HG03025 (cell line): Measurements from ENCODE around the gene ZNF648.
"Not testable (repeated sequence)": the region's sequence is repeated elsewhere in the genome, so short reads cannot be mapped to it uniquely, and the experiment has no call there.

Experiments
- ATAC-seq: cut with Tn5 transposase; IDR thresholded peaks from one replicate; pipeline ENCODE4 v1.9.1; 2021; ENCODE audit warnings: mild to moderate bottlenecking, moderate library complexity; ENCODE audit not compliant: unreplicated experiment, low FRiP score

ZNF648 gene, protein sequence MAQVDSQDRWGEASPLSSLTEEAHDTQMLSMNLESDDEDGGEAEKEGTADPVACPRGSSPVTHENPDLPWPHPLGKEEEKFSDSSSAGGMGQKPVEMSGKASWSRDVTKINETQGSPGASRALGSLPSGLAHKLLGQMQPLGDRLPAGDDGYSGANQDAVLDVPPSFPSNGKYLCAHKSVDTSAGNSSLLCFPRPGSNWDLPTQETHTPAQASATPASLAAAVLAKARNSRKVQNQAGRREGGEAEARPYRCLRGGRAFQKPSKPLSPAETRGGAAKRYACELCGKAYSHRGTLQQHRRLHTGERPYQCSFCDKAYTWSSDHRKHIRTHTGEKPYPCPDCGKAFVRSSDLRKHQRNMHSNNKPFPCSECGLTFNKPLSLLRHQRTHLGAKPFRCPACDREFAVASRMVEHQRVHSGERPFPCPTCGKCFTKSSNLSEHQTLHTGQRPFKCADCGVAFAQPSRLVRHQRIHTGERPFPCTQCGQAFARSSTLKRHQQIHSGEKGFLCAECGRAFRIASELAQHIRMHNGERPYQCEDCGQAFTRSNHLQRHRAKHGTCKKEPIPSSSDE

DNA sequence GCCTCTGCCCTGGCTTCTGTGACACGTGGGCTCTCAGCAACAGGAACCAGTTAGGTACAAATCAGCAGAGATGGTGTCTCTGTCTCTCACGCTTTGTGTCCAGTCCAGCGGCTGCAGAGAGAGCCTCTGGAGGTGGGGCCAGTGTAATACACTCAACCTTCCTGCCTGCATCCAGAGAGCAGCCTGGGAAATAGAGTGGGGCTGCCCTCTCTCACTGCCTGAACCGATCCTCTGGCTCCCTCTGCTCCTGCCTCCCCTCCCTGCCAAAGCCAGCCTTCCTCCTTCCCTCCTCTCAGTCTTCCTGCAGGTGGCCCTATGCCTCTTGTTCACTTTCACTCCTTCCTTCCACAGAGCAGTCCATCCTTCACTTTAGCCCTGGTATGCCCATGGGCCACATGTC, at the start of gene ZNF648:
Gene ZNF648, minus strand, starts transcription at position 119 of the 400 bp plus-strand sequence. CDS start 3,702 bp downstream, outside the sequence.
- ATAC-seq: no peak

DNA sequence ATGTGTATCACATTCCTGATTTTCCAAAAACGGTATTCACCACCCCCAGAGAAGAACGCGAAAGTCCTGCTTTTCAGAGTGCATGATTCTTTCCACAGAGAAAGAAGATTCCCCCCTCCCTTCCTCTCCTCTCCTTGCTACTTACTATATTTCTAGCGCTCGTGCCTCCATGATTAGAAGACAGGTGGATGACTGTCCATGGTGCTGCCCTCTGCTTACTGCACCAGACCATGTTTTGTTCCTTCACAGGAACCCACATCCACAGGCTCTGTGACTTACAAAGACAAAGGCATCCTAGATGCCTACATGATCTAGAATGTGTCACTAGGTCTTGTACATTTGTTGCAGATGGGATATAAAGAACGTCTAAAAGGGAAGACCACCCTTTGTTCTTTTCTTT, 49.1 kb upstream of the ZNF648 start:
- ATAC-seq: no peak

DNA sequence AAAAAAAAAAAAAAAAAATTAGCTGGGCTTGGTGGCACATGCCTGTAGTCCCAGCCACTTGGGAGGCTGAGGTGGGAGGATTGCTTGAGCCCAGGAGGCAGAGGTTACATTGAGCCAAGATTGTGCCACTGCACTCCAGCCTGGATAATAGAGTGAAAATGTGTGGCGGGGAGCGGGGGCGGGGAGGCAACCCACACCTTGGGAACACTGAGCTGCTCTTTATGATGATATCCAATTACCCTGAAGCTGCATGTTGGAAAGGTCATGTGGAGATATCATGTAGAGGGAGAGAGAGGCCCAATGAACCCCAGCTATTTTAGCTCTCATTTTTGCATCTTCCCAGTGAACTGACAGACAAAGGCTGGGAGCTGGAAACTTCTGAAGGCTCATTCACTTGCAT, 48.3 kb upstream of the ZNF648 start:
- ATAC-seq: no peak

DNA sequence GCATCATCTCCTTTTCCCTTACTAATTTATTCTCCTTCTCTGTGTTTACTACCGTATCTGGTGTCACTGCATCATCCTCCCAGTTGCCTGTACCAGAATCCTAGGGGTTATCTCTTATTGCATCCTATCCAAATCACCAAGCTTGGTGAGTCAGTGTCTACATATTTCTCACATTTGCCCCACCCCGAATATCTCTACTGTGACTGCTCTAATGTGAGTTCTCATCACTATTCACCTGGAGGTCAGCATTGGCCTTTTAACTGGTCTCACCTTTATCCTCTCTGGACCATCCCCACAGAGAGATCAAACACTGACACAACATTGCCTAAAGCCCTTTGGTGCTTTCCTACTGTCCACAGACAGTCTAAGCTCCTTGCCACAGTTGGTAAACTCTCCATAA, 45.7 kb upstream of the ZNF648 start:
- no peak for ATAC-seq

DNA sequence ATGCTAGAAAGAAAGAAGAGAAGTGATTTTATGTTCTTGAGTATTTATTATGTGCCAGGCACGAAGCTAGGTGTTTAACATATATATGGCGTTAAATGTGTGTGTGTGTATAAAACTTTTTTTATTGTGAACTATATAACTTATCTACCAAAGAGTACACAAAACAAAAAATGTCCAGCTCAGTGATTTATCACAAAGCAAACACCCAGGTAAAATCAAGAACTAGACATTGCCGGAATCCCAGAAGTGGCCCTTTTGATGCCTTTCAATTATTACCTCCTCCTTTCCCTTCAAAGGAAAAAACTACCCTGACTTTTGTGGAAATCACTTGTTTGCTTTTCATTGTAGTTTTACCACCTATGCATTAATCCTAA, 40.5 kb upstream of the ZNF648 start:
- no peak for ATAC-seq

DNA sequence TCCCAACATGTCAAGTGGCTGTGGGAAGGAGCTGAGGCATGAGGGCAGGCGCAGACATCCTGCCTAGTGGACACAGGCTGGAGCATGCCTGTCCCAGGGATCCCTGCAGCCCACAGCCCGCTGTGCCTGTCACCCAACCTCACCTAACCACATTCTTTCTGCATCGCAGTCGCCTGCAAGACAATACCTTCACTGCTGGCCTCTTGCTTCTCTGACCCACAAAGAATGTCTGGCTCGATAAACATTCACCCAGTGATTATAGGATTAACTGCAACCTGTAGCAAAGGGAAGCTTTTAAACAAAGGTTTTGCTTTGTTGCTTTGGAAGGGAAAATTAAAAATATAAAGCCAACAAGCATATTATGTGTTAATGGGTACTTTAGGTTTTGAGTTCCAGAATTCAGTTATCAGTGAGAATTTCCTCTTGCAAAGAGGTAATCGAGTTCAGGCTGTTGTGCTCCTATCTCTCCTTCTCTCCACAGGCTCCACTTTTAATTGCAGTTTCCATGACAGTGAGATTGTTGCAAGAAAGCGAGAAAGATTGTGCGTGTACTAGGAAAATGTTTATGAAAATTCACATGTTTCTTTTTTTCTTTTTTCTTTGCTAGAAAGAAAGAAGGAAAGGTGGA, 40.0 kb upstream of the ZNF648 start:
- ATAC-seq: no peak

DNA sequence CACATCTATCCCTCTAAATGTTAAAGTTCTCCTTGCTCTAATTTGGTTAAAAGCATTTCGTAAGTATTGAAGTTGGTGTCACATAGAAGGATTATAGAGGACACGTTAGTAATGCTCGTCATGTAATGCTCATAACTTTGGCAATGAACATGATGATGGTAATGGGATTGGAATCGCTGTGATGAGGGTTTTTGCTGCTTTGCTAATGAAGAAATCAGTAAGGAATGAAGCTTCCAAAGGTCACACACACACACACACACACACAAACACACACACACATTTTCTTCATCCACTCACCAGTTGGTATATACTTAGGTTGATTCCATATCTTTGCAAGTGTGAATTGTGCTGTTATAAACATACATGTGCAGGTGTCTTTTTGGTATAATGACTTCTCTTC, 36.8 kb upstream of the ZNF648 start:
- no peak for ATAC-seq

DNA sequence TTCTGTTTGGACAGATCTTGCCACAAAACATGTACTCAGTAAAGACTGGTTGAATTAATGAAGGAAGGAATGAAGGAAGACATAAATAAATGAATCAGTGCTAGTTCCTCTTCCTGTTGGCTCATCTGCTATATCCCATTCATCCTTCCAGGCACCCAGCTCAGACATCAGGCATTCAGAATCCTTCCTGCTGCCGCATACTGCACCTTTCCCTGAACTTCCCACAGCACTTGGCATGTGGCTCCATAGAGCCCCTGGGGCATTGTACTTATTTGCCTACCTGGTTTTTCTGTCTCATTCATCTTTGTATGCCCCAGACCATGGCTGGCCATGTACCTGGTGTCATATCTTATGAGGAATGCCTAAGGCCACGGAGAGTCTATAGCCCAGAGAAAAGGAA, 34.4 kb upstream of the ZNF648 start:
- ATAC-seq: no peak

DNA sequence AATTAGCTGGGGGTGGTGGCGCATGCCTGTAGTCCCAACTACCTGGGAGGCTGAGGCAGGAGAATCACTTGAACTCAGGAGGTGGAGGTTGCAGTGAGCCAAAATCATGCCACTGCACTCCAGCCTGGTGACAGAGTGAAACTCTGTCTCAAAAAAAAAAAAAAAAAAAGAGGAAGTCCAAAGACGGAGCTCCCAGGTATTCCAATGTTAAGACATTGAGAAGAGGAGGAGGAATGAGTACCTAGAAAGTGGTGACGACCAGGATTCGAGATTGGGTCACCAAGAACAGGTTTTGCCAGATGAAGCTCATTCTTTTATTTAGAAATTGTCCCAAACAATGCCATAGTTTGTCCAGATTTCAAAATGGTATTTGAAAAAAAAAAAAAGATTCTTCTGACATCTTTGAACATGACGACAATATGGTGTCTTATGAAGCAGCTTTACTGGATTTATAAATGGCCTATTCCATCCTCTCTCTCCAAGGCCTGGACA, 33.0 kb upstream of the ZNF648 start:
- ATAC-seq: not testable (repeated sequence)

DNA sequence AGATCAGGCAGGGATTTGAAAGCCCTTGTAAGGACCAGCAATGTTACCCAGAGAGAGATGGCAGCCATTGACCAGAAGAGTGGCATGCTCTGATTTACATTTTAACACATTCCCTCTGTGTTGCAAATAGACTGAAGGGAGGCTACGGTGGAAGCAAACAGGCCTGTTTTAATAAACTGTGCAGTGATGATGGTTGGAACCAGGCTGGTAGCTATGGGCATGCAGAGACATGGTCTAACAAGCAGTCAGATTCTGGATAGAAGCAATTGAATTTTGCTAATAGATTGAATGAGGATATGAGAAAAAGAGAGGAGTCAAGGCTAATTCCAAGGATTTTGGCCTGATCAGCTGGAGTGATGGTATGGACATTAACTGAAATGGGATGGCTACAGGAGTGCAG, 32.3 kb upstream of the ZNF648 start:
- ATAC-seq: no peak

DNA sequence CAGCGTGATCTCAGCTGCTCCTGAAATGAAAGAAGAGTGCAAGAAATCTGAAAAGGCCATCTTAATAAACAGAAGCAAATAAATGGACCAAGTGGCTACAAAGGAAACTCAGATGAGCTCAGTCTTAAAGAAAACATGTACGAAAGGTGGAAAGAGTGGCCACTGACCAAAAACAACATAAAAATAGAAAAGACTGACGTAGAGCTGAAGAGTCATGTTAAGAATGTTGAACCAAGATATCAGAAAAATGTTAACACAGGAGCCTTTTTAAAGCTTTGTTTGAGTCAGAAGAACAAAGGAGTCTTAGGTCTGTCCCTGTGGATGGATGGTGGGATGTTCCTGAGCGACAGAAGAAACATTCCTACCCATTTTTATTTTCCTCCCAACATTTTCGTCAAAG, 30.8 kb upstream of the ZNF648 start:
- ATAC-seq: no peak

DNA sequence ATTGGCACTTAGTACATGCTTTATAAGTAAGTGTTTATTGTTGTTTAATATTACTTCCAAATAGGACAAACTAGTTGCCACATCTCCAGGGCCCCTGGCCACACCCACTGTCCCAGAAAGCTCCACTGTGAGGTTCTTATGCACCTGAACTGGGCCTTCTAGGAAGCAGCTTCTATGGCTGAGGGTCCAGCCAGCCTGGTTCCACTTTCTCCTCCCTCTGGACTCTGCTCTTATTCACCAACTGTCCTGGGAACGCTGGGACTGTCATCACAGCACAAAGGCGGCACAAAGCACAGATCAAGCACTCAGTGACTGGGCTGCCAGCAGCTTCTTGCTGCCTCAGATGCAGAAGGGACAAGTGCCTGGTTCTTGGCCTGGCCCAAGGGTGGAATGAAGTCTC, 29.6 kb upstream of the ZNF648 start:
- no peak for ATAC-seq

DNA sequence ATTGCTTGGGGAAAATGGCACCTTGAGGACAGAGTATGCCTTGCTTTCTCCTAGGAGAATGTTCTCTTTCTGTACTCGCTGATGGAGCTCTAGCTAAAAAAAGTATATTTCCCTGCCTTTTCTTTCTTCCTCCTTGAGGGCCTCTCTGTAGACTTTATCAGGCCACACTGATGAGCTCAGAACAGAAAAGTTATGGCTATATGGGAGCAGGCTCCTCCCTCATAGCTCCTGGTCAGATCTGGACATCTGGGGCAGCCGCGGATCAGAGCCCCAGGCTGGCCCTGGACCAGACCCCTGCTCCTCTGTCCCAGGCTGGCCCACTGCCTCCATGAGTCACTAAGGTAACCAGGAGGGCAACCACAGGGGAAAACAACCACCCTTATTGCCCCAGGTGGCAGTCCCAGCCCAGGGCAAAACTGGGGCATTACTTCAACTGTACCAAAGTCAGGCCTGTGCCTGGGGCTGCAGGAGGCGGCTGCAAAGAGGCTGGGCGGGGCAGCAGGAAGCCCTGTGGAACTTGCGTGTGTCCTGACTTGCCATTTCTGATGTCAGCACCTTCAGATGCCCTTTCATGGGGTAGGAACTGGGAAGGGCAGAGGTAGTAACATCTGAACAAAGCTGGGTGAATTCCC, 26.3 kb upstream of the ZNF648 start:
- no peak for ATAC-seq

DNA sequence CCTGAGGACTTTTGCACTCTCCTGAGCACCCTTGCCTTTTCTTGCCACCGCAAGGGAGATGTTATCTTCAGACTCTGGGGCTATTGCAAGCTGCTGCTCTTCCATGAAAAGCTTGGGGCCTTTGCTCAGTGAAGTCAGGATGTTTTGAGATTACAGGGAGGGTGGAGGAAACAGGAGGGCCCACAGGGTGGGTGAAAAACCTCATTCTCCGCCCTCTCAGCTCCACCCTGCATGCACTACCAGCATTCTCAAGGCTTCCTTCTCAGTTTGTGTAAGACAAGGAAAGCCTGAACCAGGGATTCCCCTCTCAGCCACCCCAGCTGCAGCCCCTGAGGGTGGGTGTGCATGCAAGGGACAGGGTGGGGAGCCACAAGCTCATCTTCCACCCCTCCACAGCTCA, 25.8 kb upstream of the ZNF648 start:
- ATAC-seq: no peak

DNA sequence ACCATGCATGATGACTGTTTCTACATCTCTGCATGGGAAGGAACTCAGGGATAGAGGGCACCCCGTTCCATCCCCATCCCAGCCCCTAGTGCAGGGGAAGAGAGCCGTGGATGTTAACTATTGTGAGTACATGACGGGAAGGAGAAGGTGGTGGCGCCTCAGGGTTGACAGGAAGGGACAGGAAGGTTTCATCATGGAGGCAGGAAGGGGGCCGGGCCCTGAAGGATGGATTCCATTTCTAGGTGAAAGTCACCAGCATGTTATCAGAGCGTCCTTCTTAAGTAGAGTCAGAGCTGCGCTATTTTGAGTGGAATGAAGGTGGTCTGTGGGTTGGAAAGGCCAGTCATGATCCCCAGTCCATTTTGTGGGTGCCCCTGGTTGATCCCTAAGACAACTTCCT, 25.1 kb upstream of the ZNF648 start:
- ATAC-seq: no peak

DNA sequence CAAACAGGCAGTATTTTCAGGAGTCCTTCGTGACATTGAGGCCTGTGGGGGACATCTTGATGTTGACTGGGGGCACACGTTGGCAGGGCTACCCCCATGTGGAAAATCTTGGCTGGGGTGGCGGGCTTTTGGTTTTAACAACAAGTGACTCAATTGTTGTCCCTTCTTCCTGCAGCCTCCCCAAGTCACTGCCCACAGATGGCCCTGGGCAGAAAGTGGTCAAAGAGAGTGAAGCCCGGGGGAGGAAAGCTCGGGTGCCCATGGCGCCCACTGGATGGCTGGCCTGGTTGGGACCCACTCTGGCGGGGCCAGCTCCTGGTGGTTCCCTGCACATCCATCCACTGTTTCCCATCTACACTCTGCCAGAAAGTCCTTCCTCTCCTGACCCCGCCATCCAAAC, 24.6 kb upstream of the ZNF648 start:
- no peak for ATAC-seq

DNA sequence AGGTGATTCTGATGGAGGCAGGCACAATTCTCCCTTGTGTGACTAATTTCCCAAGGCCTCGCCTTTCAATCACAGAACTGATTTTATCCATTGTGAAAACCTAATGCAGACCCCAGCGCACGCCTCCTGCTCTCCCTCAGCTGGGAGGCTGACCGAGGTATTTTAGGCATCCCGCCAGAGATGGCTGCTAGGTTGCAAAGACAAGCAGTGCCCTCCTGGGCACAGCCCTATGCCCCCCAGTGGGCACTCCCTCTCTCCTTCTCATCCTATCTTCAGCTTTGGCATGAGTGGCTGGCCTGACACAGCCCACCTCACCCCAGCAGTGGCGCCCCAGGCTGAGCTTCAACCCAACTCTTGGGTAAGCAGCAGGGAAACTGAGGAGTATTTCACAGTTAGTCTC, 24.2 kb upstream of the ZNF648 start:
- no peak for ATAC-seq

DNA sequence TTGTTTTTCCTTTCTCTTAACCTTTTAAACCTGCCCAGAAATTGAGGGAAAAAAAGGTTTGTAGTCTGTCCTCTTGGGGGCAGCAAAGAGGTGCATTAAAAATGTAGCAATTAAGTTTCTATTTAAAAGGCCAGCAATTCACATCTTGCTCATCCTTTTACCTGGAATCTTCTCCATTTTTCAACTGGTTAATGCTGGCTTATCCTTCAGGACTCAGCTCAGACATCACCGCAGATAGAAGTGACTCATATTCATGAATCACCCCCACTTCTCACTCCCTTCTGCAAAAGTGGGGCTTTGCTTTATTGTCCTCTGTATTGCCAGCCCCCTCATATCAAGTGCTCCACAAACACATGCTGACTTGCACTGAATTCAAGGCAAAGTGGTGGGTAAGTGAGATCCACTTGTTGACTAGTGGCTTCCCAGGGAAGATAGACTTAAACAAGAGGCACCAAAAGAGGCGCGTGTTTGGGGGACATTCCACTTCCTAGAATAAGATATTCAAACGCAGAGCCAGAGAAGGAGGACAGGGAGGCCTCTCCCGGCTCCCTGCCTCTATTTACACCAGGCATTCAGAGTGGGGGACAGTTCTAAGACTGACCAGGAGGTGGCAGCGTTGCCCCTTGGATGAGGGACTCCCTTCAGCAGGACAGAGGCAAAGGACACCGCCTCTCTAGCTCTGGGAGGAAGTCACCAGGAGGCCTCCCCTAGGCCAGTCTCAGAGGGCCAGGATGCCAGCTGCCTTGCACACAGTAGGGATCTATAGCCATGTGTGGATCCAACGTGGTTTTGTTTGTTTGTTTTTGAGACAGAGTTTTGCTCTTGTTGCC, 23.2 kb upstream of the ZNF648 start:
- ATAC-seq: no peak

DNA sequence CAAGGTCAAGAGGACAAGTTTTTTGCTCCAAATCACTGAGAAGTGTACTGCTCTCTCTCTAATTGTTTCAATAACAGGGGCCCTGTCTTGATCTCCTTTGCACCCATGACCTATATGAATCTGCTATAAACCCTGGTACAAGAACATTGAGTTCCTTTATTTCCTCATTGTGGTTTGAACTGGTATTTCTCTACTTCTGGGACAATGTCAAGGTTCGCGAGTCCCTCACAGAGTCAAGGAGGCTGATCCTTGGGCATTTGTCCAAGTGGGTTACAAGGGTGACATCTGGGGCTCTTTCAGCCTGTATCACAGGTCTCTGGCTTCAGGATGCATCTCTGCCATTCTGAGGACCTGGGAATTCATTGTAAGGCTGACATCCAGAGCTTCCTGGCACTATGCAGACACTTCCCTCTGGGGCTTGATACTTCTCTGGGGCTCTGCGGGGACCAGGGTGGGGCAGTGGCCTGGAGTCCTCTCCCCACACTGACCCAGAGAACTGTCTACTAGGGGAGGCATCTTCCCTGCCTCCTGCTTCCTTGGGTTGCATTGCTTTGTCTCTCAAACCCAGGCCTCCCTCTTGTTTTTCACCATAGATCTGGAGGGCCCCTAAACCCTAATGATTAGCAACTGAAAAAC, 22.5 kb upstream of the ZNF648 start:
- no peak for ATAC-seq

DNA sequence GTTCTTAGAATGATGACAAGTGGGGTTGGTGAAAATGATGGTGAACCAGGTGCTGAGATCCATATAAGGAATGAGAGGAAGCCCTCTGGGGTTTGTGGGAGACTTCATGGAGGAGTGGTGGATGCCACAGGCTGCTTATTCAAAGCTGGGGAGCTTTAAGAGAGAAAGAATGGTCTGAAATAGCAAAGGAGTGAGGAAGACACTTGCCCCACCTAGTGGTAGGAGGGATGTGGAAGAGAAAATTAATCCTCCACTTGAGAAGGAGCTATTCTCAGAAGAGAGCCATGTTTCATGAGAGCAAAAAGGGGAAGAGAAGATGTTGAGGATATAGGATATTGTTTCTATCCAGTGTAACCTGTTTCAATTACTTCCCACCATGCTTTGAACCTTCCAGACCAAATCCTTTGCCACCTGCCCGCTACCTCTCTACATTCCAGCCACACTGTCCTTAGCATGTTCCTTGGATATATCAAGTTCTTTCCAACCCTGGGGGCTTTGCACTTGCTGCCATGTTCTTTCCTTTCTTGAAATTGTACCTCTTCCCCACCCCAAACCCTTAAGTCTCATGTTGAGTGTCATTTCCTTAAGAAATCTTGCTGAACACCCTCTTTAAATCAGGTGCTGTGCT, 19.6 kb upstream of the ZNF648 start:
- no peak for ATAC-seq
